SK-N-SH treated with all-trans-retinoic acid at 6 μM for 48 hours (cell line): ENCODE data around the gene CIAO2A.

Source experiments
- BACH2 ChIP-seq: fragments of 250-450 bp; sonication (Bioruptor Pico); IDR thresholded peaks from 2 replicates; pipeline ENCODE4 v1.9.0; 2021; ENCODE audit warnings: mild to moderate bottlenecking, borderline replicate concordance
- ESRRG ChIP-seq: fragments of 250-450 bp; sonication (Bioruptor Pico); IDR thresholded peaks from 2 replicates; pipeline ENCODE4 v1.6.1; 2021; ENCODE audit warnings: mild to moderate bottlenecking
- GLIS3 ChIP-seq: fragments of 250-450 bp; sonication (Bioruptor Pico); IDR thresholded peaks from 2 replicates; pipeline ENCODE4 v1.5.0; 2020; ENCODE audit warnings: mild to moderate bottlenecking, moderate library complexity
- PATZ1 ChIP-seq: fragments of 250-450 bp; sonication (Bioruptor Pico); IDR thresholded peaks from 2 replicates; pipeline ENCODE4 v1.8.0; 2020; ENCODE audit warnings: mild to moderate bottlenecking, moderate library complexity, borderline replicate concordance
- ZNF70 ChIP-seq: fragments of 450-650 bp; formaldehyde crosslinking; IDR thresholded peaks from 2 replicates; pipeline ENCODE4 v1.5.0; 2020; ENCODE audit warnings: mild to moderate bottlenecking, moderate library complexity

DNA sequence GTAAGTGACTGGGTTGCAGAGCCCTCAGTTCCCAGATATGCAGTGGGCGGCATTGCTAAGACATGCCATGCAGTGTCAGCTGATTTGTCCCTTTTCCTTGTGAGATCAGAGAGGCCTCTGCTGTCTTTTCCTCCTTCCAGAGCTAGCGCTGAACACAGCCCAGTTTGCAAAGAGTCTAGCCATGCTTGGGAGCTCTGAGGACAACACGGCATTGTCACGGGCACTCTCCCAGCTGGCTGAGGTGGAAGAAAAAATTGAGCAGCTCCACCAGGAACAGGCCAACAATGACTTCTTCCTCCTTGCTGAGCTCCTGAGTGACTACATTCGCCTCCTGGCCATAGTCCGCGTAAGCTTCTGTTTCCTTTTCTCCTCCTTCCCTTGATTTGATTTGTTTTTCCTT is 37.9 kb upstream of the CIAO2A start:
- no peak for TF ChIP-seq ZNF70 (CRISPR knock-in tag)
- no peak for TF ChIP-seq PATZ1 (CRISPR knock-in tag)
- no peak for TF ChIP-seq ESRRG (CRISPR knock-in tag)
- no peak for TF ChIP-seq GLIS3 (CRISPR knock-in tag)
- no peak for TF ChIP-seq BACH2 (CRISPR knock-in tag)
